MM.1S (cell line): ENCODE measurements around the gene RNF150.

Source experiments
- DNase-seq: peaks from one replicate; pipeline ENCODE4 v3.0.0-alpha.2; 2015
- H2AFZ ChIP-seq: fragments of 300-600 bp; sonication (generic); 2 replicates; pipeline ENCODE4 v1.6.0; 2016; ENCODE audit warnings: antibody characterized with exemption, low read length
- H3F3A ChIP-seq: fragments of 300-600 bp; sonication (generic); 2 replicates; pipeline ENCODE4 v1.6.1; 2016; ENCODE audit warnings: mild to moderate bottlenecking, antibody characterized with exemption, low read length, moderate library complexity, mixed read lengths; ENCODE audit not compliant: insufficient read depth
- H3K27ac ChIP-seq: fragments of 300-600 bp; sonication (generic); 2 replicates; pipeline ENCODE4 v1.5.1; 2016; ENCODE audit warnings: mild to moderate bottlenecking, low read length
- H3K27me3 ChIP-seq: fragments of 300-600 bp; sonication (generic); replicated peaks from 2 replicates; pipeline ENCODE4 v1.6.0; 2016; ENCODE audit warnings: low read length; ENCODE audit not compliant: insufficient read depth
- H3K36me3 ChIP-seq: fragments of 300-600 bp; sonication (generic); replicated peaks from 2 replicates; pipeline ENCODE4 v1.6.1; 2016; ENCODE audit warnings: mild to moderate bottlenecking, low read length, mixed read lengths; ENCODE audit not compliant: insufficient read depth
- H3K4me1 ChIP-seq: fragments of 300-600 bp; sonication (generic); 2 replicates; pipeline ENCODE4 v1.6.1; 2016; ENCODE audit warnings: low read length, mixed read lengths
- H3K4me2 ChIP-seq: fragments of 300-600 bp; sonication (generic); 2 replicates; pipeline ENCODE4 v1.6.0; 2016; ENCODE audit warnings: low read depth, low read length
- H3K4me3 ChIP-seq: fragments of 300-600 bp; sonication (generic); 2 replicates; pipeline ENCODE4 v1.5.1; 2016; ENCODE audit warnings: low read length, mixed read lengths
- H3K79me2 ChIP-seq: fragments of 300-600 bp; sonication (generic); 2 replicates; pipeline ENCODE4 v1.6.1; 2016; ENCODE audit warnings: mixed run types, low read length, mixed read lengths
- H3K9ac ChIP-seq: fragments of 300-600 bp; sonication (generic); 2 replicates; pipeline ENCODE4 v1.6.1; 2016; ENCODE audit warnings: low read length, mixed read lengths
- H3K9me2 ChIP-seq: fragments of 300-600 bp; sonication (generic); replicated peaks from 2 replicates; pipeline ENCODE4 v1.6.1; 2016; ENCODE audit warnings: mild to moderate bottlenecking, low read length, mixed read lengths; ENCODE audit not compliant: insufficient read depth
- H3K9me3 ChIP-seq: fragments of 300-600 bp; sonication (generic); replicated peaks from 2 replicates; pipeline ENCODE4 v1.6.1; 2016; ENCODE audit warnings: mild to moderate bottlenecking, low read length, mixed read lengths; ENCODE audit not compliant: insufficient read depth
- H4K20me1 ChIP-seq: fragments of 300-600 bp; sonication (generic); 2 replicates; pipeline ENCODE4 v1.6.1; 2016; ENCODE audit warnings: mild to moderate bottlenecking, low read length, moderate library complexity, mixed read lengths; ENCODE audit not compliant: insufficient read depth
- EZH2 ChIP-seq: fragments of 300-600 bp; sonication (generic); optimal IDR thresholded peaks from 2 replicates; pipeline ENCODE3; 2017; ENCODE audit warnings: low read depth, mild to moderate bottlenecking, antibody characterized with exemption, low read length, mixed read lengths
- EZH2phosphoT487 ChIP-seq: fragments of 300-600 bp; sonication (generic); IDR thresholded peaks from 2 replicates; pipeline ENCODE4 v1.6.1; 2018; ENCODE audit warnings: antibody characterized with exemption, low read length
- TF ChIP-seq, protein P1 (sequence below): fragments of 300-600 bp; sonication (generic); IDR thresholded peaks from 2 replicates; pipeline ENCODE4 v1.5.1; 2016; ENCODE audit warnings: antibody characterized with exemption, low read length, mixed read lengths

Gene RNF150

DNA sequence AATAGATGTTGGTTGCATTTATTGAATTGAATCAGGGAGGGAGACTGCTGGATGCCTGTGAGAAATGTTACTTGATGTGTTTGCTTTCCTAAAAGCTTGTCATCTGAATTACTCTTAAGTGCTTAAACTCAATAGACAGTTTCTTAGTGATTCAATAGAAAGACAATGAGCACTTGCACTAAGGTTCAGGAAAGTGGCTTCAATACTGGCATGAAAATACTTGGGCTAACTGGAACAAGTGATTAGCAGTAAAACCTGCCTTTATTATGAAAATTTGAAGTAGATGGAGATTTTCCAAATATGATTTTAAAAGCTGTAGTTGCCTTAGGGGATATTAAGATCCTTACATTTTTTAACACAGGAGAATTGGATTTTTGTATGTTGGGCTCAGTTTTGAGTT is 123.3 kb downstream of the RNF150 start:
- no peak overlapping the region for H3K27ac ChIP-seq
- no peaks in the 10 kb centered on the region for H3K9me3 ChIP-seq
- H3K4me2 ChIP-seq = no peak overlapping the region
- H3K36me3 ChIP-seq = no peaks in the 10 kb centered on the region
- H3K9ac ChIP-seq = no peak overlapping the region
- no peaks in the 10 kb centered on the region for H3K27me3 ChIP-seq
- H4K20me1 ChIP-seq = no peaks in the 10 kb centered on the region
- H3K4me1 ChIP-seq = no peaks in the 10 kb centered on the region
- H2AFZ ChIP-seq = no peak overlapping the region
- H3K79me2 ChIP-seq = no peaks in the 10 kb centered on the region
- no peak for DNase-seq
- no peaks in the 10 kb centered on the region for H3F3A ChIP-seq
- H3K4me3 ChIP-seq = no peak overlapping the region
- no peak for TF ChIP-seq EZH2phosphoT487
- TF ChIP-seq EZH2 = no peak
- TF ChIP-seq, protein P1, sequence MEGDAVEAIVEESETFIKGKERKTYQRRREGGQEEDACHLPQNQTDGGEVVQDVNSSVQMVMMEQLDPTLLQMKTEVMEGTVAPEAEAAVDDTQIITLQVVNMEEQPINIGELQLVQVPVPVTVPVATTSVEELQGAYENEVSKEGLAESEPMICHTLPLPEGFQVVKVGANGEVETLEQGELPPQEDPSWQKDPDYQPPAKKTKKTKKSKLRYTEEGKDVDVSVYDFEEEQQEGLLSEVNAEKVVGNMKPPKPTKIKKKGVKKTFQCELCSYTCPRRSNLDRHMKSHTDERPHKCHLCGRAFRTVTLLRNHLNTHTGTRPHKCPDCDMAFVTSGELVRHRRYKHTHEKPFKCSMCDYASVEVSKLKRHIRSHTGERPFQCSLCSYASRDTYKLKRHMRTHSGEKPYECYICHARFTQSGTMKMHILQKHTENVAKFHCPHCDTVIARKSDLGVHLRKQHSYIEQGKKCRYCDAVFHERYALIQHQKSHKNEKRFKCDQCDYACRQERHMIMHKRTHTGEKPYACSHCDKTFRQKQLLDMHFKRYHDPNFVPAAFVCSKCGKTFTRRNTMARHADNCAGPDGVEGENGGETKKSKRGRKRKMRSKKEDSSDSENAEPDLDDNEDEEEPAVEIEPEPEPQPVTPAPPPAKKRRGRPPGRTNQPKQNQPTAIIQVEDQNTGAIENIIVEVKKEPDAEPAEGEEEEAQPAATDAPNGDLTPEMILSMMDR = no peak
- H3K9me2 ChIP-seq = no peaks in the 10 kb centered on the region

DNA sequence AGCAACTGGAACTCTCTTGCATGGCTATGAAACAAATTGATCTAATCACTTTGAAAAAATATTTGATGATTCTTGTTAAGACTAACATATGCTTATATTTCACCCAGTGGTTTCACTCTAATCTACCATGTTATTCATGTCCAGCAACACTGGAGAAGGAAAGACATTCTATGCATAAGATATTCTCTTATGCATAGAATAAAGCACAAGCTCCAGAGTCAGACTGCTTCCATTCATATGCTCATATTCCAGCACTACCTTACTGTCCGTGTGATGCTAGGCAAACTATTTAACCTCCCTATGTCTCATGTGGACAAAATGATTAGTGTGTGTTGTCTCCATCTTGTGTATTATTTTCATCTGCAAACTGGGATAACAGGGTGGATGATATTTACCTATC is 124.1 kb downstream of the RNF150 start:
- no peak overlapping the region for H3K4me2 ChIP-seq
- no peaks in the 10 kb centered on the region for H3K79me2 ChIP-seq
- no peaks in the 10 kb centered on the region for H3K4me1 ChIP-seq
- no peaks in the 10 kb centered on the region for H4K20me1 ChIP-seq
- H3K9me3 ChIP-seq = no peaks in the 10 kb centered on the region
- H2AFZ ChIP-seq = no peak overlapping the region
- no peaks in the 10 kb centered on the region for H3F3A ChIP-seq
- H3K9ac ChIP-seq = no peak overlapping the region
- H3K4me3 ChIP-seq = no peak overlapping the region
- TF ChIP-seq, protein P1 = no peak
- TF ChIP-seq EZH2 = no peak
- TF ChIP-seq EZH2phosphoT487 = no peak
- DNase-seq = no peak
- no peaks in the 10 kb centered on the region for H3K36me3 ChIP-seq
- H3K9me2 ChIP-seq = no peaks in the 10 kb centered on the region
- no peaks in the 10 kb centered on the region for H3K27me3 ChIP-seq
- H3K27ac ChIP-seq = no peak overlapping the region

DNA sequence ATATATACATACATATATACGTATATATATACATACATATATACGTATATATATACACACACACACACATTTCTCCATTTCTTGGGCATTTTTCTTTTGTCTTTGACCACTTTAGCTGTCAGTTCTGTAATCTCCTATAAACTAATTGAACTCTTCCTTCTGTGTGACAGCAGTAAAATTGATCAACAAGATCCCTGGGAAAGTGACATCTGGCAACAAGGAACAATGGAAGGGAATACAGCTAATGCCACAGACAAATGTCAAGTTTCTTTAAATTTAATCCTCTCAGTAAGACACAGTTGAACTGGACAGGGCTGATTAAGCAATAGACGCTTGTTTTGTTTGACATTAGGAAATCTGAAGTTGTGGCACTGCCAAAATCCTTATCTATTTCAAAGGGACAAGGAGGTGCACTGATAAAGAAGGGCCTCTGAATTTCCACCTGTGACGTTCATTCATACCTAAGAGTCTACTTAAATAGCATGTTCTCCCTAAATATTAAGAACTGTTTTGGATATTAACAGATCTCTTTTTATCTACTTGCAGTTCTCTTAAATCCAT is 126.9 kb downstream of the RNF150 start:
- DNase-seq = no peak
- Histone ChIP-seq H3K27me3 (no peaks in the 10 kb centered on the region), H2AFZ (no peak overlapping the region), H3K79me2 (no peaks in the 10 kb centered on the region), H3K4me1 (no peaks in the 10 kb centered on the region), H3F3A (no peaks in the 10 kb centered on the region), H3K4me3 (no peak overlapping the region), H3K36me3 (no peaks in the 10 kb centered on the region), H3K9ac (no peak overlapping the region), H3K4me2 (no peak overlapping the region), H4K20me1 (no peaks in the 10 kb centered on the region), H3K27ac (no peak overlapping the region), H3K9me2 (no peaks in the 10 kb centered on the region), H3K9me3 (no peaks in the 10 kb centered on the region)
- no peak for TF ChIP-seq EZH2phosphoT487
- TF ChIP-seq, protein P1 = no peak
- no peak for TF ChIP-seq EZH2
